SU-DHL-6 (cell line): ENCODE data around the gene APOBEC4.

Source experiments
- H2AFZ ChIP-seq: fragments of 200-600 bp; sonication (generic); 2 replicates; pipeline ENCODE4 v1.6.1; 2014; ENCODE audit warnings: low read depth, mild to moderate bottlenecking, moderate library complexity, mixed read lengths, antibody characterized with exemption, low read length; ENCODE audit not compliant: severe bottlenecking
- H3F3A ChIP-seq: fragments of 200-600 bp; shearing (Covaris generic); 2 replicates; pipeline ENCODE4 v1.6.0; 2016; ENCODE audit warnings: antibody characterized with exemption, mild to moderate bottlenecking; ENCODE audit not compliant: insufficient read depth
- H3K27ac ChIP-seq: fragments of 200-600 bp; sonication (generic); 2 replicates; pipeline ENCODE4 v1.5.1; 2016; ENCODE audit warnings: low read depth, mild to moderate bottlenecking, low read length, moderate library complexity, mixed read lengths
- H3K27me3 ChIP-seq: fragments of 200-600 bp; sonication (generic), shearing (Covaris generic); 2 replicates; pipeline ENCODE4 v1.6.0; 2014; ENCODE audit warnings: mild to moderate bottlenecking, low read length
- H3K36me3 ChIP-seq: fragments of 200-600 bp; sonication (generic); 2 replicates; pipeline ENCODE4 v1.6.1; 2014; ENCODE audit warnings: mild to moderate bottlenecking, low read length, mixed read lengths
- H3K4me2 ChIP-seq: fragments of 300-600, 200-600 bp; shearing (Covaris generic), sonication (generic); 2 replicates; pipeline ENCODE4 v1.6.0; 2014; ENCODE audit warnings: low read length, low read depth, mild to moderate bottlenecking; ENCODE audit not compliant: poor library complexity, severe bottlenecking
- H3K4me3 ChIP-seq: fragments of 200-600 bp; sonication (generic); 2 replicates; pipeline ENCODE4 v1.5.1; 2014; ENCODE audit warnings: antibody characterized with exemption, low read length, mild to moderate bottlenecking, mixed read lengths; ENCODE audit not compliant: insufficient read depth, poor library complexity, severe bottlenecking
- H3K79me2 ChIP-seq: fragments of 200-600 bp; sonication (generic); 2 replicates; pipeline ENCODE4 v1.6.1; 2014; ENCODE audit warnings: mild to moderate bottlenecking, low read length, moderate library complexity; ENCODE audit not compliant: insufficient read depth
- H3K9ac ChIP-seq: fragments of 200-600 bp; sonication (generic); 2 replicates; pipeline ENCODE4 v1.7.0; 2014; ENCODE audit warnings: mild to moderate bottlenecking, low read length
- H3K9me2 ChIP-seq: fragments of 200-600 bp; sonication (generic); replicated peaks from 2 replicates; pipeline ENCODE4 v1.6.1; 2014; ENCODE audit warnings: low read length; ENCODE audit not compliant: insufficient read depth
- H3K9me3 ChIP-seq: fragments of 200-600 bp; sonication (generic); 2 replicates; pipeline ENCODE4 v1.6.1; 2014; ENCODE audit warnings: low read length, mixed read lengths; ENCODE audit not compliant: insufficient read depth
- H4K20me1 ChIP-seq: fragments of 200-600 bp; sonication (generic); 2 replicates; pipeline ENCODE4 v1.6.1; 2014; ENCODE audit warnings: low read depth, mild to moderate bottlenecking, antibody characterized with exemption, low read length, moderate library complexity, mixed read lengths
- CTCF ChIP-seq: fragments of 200-600 bp; sonication (generic); IDR thresholded peaks from one replicate; pipeline ENCODE4 v1.5.1; 2017; ENCODE audit warnings: antibody characterized with exemption, mild to moderate bottlenecking, low read length, moderate library complexity; ENCODE audit not compliant: insufficient read depth, poor library complexity, severe bottlenecking
- EZH2phosphoT487 ChIP-seq: fragments of 200-600 bp; sonication (generic), shearing (Covaris generic); conservative IDR thresholded peaks from 2 replicates; pipeline ENCODE4 v1.6.1; 2018; ENCODE audit warnings: mild to moderate bottlenecking, antibody characterized with exemption, low read length, moderate library complexity, mixed read lengths

Gene APOBEC4

GRCh38 chr1:183653876-183654451, 848 bp upstream of the APOBEC4 start:
- Histone ChIP-seq H3F3A (no peaks in the 10 kb centered on the region), H3K4me3 (no peak overlapping the region), H3K4me2 (no peak overlapping the region), H3K9me3 (no peaks in the 10 kb centered on the region), H3K79me2 (no peaks in the 10 kb centered on the region), H3K9me2 (no peaks in the 10 kb centered on the region), H3K27me3 (no peaks in the 10 kb centered on the region), H2AFZ (no peak overlapping the region), H3K36me3 (no peaks in the 10 kb centered on the region), H3K9ac (no peak overlapping the region), H3K27ac (no peak overlapping the region), H4K20me1 (no peaks in the 10 kb centered on the region)
- no peak for TF ChIP-seq EZH2phosphoT487
- no peak for TF ChIP-seq CTCF

GRCh38 chr1:183653462-183653794, 312 bp upstream of the APOBEC4 start:
- H3K9ac ChIP-seq = no peak overlapping the region
- no peaks in the 10 kb centered on the region for H3K27me3 ChIP-seq
- no peak overlapping the region for H2AFZ ChIP-seq
- H3K4me2 ChIP-seq = no peak overlapping the region
- no peak overlapping the region for H3K4me3 ChIP-seq
- no peaks in the 10 kb centered on the region for H3K36me3 ChIP-seq
- no peaks in the 10 kb centered on the region for H4K20me1 ChIP-seq
- H3F3A ChIP-seq = no peaks in the 10 kb centered on the region
- H3K9me3 ChIP-seq = no peaks in the 10 kb centered on the region
- H3K79me2 ChIP-seq = no peaks in the 10 kb centered on the region
- no peaks in the 10 kb centered on the region for H3K9me2 ChIP-seq
- TF ChIP-seq CTCF (no peak), EZH2phosphoT487 (no peak)
- H3K27ac ChIP-seq = no peak overlapping the region

- Histone ChIP-seq H3K36me3 (no peaks in the 10 kb centered on the region), H3K4me2 (no peak overlapping the region), H2AFZ (no peak overlapping the region), H3K79me2 (no peaks in the 10 kb centered on the region), H3K27me3 (no peaks in the 10 kb centered on the region), H3K9ac (no peak overlapping the region), H4K20me1 (no peaks in the 10 kb centered on the region), H3K4me3 (no peak overlapping the region), H3F3A (no peaks in the 10 kb centered on the region), H3K9me2 (no peaks in the 10 kb centered on the region), H3K27ac (no peak overlapping the region), H3K9me3 (no peaks in the 10 kb centered on the region)
- TF ChIP-seq CTCF (no peak), EZH2phosphoT487 (no peak)
Observed at GRCh38 chr1:183652107-183652506, 1.0 kb downstream of the APOBEC4 start.
